Measurements from ENCODE around the gene NOL6.

NOL6 gene

GRCh38 chr9:33468215-33468730 is 5.5 kb downstream of the NOL6 start:
- DNase-seq (ENCODE audit: low read depth), result no peak
- TF ChIP-seq, protein P1, sequence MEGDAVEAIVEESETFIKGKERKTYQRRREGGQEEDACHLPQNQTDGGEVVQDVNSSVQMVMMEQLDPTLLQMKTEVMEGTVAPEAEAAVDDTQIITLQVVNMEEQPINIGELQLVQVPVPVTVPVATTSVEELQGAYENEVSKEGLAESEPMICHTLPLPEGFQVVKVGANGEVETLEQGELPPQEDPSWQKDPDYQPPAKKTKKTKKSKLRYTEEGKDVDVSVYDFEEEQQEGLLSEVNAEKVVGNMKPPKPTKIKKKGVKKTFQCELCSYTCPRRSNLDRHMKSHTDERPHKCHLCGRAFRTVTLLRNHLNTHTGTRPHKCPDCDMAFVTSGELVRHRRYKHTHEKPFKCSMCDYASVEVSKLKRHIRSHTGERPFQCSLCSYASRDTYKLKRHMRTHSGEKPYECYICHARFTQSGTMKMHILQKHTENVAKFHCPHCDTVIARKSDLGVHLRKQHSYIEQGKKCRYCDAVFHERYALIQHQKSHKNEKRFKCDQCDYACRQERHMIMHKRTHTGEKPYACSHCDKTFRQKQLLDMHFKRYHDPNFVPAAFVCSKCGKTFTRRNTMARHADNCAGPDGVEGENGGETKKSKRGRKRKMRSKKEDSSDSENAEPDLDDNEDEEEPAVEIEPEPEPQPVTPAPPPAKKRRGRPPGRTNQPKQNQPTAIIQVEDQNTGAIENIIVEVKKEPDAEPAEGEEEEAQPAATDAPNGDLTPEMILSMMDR (conservative IDR thresholded peaks at IDR 0.05; ENCODE audit: control insufficient read depth, insufficient read depth, low read depth, low read length), result no peak
- no peak overlapping the region for H3K4me3 ChIP-seq (ENCODE audit: control insufficient read depth, low read depth, low read length)

GRCh38 chr9:33467526-33467925 is 6.2 kb downstream of the NOL6 start:
- TF ChIP-seq, protein P1 (conservative IDR thresholded peaks at IDR 0.05; ENCODE audit: control insufficient read depth, insufficient read depth, low read depth, low read length), result no peak
- no peak for DNase-seq (ENCODE audit: low read depth)
- H3K4me3 ChIP-seq (ENCODE audit: control insufficient read depth, low read depth, low read length), result no peak overlapping the region

DNA sequence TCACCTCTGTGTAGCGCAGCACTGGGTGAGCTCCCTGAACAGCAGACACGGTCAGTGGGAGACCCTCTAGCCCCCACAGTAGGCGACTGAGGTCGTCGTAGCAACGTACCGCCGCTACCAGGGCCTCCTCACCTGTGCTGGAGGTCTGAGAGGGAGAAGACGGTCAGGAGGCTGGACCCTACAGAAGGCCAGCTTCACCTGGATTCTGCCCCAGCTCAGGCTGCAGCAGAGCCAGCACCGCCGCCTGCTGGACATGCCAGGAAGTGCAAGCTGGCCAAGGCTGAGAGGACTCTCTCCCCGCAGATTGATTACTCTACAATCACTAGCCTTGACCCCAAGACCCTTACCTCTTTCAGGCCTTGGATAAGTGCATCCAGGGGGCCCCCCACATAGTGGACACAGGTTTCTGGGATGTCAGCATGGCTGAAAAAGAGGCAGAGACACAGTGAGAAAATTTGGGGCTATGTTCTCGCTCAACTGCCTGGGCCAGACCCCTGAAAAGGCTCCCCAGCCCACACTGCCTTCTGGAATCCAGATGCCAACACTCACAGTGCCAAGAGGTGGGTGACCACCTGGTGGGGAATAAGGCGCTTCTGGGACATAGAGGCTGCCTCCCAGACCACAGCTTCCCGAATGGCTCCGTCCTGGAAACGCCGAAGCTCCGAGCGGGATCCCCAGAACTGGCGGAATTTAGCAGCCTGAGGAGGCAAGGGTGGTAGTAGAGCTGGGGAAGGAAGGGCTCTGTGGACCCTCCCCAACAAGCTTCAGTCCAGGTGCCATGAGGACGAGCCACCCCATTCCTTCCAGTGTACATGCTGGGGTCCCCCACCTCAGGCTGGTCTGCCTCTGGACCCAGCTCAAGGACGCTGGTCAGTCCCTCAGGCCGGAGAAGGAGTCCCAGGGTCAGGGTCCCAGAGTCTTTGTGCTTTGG is 6.9 kb downstream of the NOL6 start:
- DNase-seq (ENCODE audit: low read depth), result peak; percentile 35
- no peak overlapping the region for H3K4me3 ChIP-seq (ENCODE audit: control insufficient read depth, low read depth, low read length)
- TF ChIP-seq, protein P1 (conservative IDR thresholded peaks at IDR 0.05; ENCODE audit: control insufficient read depth, insufficient read depth, low read depth, low read length), result peak; percentile 94

GRCh38 chr9:33465596-33466564 is 7.8 kb downstream of the NOL6 start:
- H3K4me3 ChIP-seq (ENCODE audit: control insufficient read depth, low read depth, low read length), result no peak overlapping the region
- DNase-seq (ENCODE audit: low read depth), result no peak
- TF ChIP-seq, protein P1 (conservative IDR thresholded peaks at IDR 0.05; ENCODE audit: control insufficient read depth, insufficient read depth, low read depth, low read length), result no peak

DNA sequence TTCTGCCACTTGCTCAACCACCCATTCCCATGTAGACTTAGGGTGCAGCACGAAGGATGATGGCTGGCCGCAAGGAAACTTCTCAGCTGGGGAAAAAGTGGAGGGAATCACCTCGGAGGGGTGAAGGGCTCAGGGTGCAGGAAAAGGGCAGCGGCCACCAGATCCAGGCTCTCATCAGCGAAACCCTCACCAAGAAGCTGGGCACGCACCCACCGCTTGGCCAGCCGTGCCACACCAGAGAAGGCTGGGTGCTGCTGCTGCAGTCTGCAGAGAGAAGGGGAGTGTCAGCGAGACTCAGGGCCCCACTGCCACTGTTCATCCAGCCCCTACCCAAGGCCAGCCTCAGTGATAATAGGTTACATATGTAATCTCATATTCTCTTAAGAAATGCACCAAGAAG is 8.6 kb downstream of the NOL6 start:
- TF ChIP-seq, protein P1 (conservative IDR thresholded peaks at IDR 0.05; ENCODE audit: control insufficient read depth, insufficient read depth, low read depth, low read length), result no peak
- no peak for DNase-seq (ENCODE audit: low read depth)
- H3K4me3 ChIP-seq (ENCODE audit: control insufficient read depth, low read depth, low read length), result no peak overlapping the region

GRCh38 chr9:33464045-33464636 is 9.6 kb downstream of the NOL6 start:
- no peak overlapping the region for H3K4me3 ChIP-seq (ENCODE audit: control insufficient read depth, low read depth, low read length)
- TF ChIP-seq, protein P1 (conservative IDR thresholded peaks at IDR 0.05; ENCODE audit: control insufficient read depth, insufficient read depth, low read depth, low read length), result no peak
- DNase-seq (ENCODE audit: low read depth), result no peak
